ENCODE data around the gene RNF135.
"Not testable (repeated sequence)": the region's sequence is repeated elsewhere in the genome, so short reads cannot be mapped to it uniquely, and the experiment has no call there.

DNA sequence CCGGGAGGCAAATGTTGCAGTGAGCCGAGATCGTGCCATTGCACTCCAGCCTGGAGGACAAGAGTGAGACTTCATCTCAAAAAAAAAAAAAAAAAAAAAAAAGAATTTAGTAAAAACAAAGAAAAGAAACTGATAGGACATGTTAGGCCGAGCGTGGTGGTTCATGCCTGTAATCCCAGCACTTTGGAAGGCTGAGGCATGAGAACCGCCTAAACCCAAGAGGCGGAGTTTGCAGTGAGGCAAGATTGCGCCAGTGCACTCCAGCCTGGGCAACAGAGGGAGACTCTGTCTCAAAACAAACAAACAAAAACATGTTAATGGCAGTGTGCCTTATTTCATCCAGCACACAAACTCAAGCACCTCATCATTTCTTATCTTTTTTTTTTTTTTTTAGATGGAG is 6.5 kb upstream of the RNF135 start:
- not testable (repeated sequence) for TF ChIP-seq POLR2A, POLR2AphosphoS5 (IDR thresholded peaks at IDR 0.05)
- TF ChIP-seq, protein P1, sequence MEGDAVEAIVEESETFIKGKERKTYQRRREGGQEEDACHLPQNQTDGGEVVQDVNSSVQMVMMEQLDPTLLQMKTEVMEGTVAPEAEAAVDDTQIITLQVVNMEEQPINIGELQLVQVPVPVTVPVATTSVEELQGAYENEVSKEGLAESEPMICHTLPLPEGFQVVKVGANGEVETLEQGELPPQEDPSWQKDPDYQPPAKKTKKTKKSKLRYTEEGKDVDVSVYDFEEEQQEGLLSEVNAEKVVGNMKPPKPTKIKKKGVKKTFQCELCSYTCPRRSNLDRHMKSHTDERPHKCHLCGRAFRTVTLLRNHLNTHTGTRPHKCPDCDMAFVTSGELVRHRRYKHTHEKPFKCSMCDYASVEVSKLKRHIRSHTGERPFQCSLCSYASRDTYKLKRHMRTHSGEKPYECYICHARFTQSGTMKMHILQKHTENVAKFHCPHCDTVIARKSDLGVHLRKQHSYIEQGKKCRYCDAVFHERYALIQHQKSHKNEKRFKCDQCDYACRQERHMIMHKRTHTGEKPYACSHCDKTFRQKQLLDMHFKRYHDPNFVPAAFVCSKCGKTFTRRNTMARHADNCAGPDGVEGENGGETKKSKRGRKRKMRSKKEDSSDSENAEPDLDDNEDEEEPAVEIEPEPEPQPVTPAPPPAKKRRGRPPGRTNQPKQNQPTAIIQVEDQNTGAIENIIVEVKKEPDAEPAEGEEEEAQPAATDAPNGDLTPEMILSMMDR (IDR thresholded peaks at IDR 0.05), result not testable (repeated sequence)
